Lung (tissue), 12 donors: Measurements from ENCODE around the gene COPZ2. TPM values are rescaled to one million over a fixed set of nuclear protein-coding genes. Genes with fewer than 3 reads are reported as not detected.

Experiments
- ATAC-seq: fragments of 200-7000 bp; cut with Tn5 transposase; one replicate; pipeline ENCODE4 v1.9.1; 2020; ENCODE audit warnings: moderate number of reproducible peaks; ENCODE audit not compliant: insufficient read depth, low FRiP score
- DNase-seq, 3 donors: peaks; one replicate each; pipeline ENCODE4 v3.0.0-alpha.2; 2013 to 2017
- H3K27ac ChIP-seq, 2 donors: one replicate each; pipeline ENCODE4 v1.5.1; 2013; ENCODE audit warnings: mild to moderate bottlenecking in 2 of 2, moderate library complexity in 2 of 2, control low read depth in 1 of 2, inconsistent platforms in 1 of 2, low read depth in 1 of 2, low read length in 1 of 2
- H3K27me3 ChIP-seq, 3 donors: one replicate each; pipeline ENCODE4 v1.5.1; 2013; ENCODE audit warnings: low read length in 2 of 3; ENCODE audit not compliant: control insufficient read depth in 3 of 3, insufficient read depth in 3 of 3
- H3K36me3 ChIP-seq, 4 donors: one replicate each; pipeline ENCODE4 v1.5.1; 2013; ENCODE audit warnings: low read length in 4 of 4, mild to moderate bottlenecking in 1 of 4, moderate library complexity in 1 of 4; ENCODE audit not compliant: control insufficient read depth in 4 of 4, insufficient read depth in 4 of 4
- H3K4me1 ChIP-seq, 5 donors: one replicate each; pipeline ENCODE4 v1.5.1; 2013; ENCODE audit warnings: low read length in 5 of 5, mild to moderate bottlenecking in 2 of 5, moderate library complexity in 1 of 5; ENCODE audit not compliant: control insufficient read depth in 5 of 5, insufficient read depth in 5 of 5
- H3K4me3 ChIP-seq: one replicate; pipeline ENCODE4 v1.5.1; 2013; ENCODE audit warnings: mild to moderate bottlenecking, control low read depth, moderate library complexity
- H3K9ac ChIP-seq, 2 donors: one replicate each; pipeline ENCODE4 v1.5.1; 2013; ENCODE audit warnings: low read length in 2 of 2, control low read depth in 1 of 2; ENCODE audit not compliant: insufficient read depth in 1 of 2
- H3K9me3 ChIP-seq, 4 donors: one replicate each; pipeline ENCODE4 v1.5.1; 2013; ENCODE audit warnings: low read length in 3 of 4, mild to moderate bottlenecking in 1 of 4, moderate library complexity in 1 of 4; ENCODE audit not compliant: control insufficient read depth in 4 of 4, insufficient read depth in 3 of 4
- WGBS, 2 donors: extraction: QIAGEN DNeasy Blood & Tissue Kit; methylation state at CpG; one replicate each; pipeline ENCODE4 v1.1.7; 2013; 5-methylcytosine and 5-hydroxymethylcytosine counted together
- polyA plus RNA-seq, 2 donors: library from polyadenylated mRNA; stranded (reverse); fragments of 200-250 nt; gene quantifications; one replicate each; pipeline ENCODE4 v1.2.1, GENCODE V29; 2013
- total RNA-seq, 2 donors: library from RNA; depleted of rRNA in 1 of 2; stranded (reverse); fragments of >200 nt in 1 of 2; gene quantifications; one replicate each; pipeline ENCODE4 v1.2.1, GENCODE V29; 2014 to 2021
- TF ChIP-seq, protein P1 (sequence below): IDR thresholded peaks from 2 replicates; pipeline ENCODE4 v1.5.1; 2012; ENCODE audit warnings: mild to moderate bottlenecking; ENCODE audit errors: control extremely low read depth, extremely low read depth
- donor health status: control.
- donor health status: control.
- donor health status: Bipolar disorder and iron deficiency.
- donor health status: healthy.
- donor health status: DM: yes; HTN: yes; CAD: no.

COPZ2 gene
- total and polyA plus RNA-seq, 4 donors = 6.2 to 25.5 (median 11.6) TPM

DNA sequence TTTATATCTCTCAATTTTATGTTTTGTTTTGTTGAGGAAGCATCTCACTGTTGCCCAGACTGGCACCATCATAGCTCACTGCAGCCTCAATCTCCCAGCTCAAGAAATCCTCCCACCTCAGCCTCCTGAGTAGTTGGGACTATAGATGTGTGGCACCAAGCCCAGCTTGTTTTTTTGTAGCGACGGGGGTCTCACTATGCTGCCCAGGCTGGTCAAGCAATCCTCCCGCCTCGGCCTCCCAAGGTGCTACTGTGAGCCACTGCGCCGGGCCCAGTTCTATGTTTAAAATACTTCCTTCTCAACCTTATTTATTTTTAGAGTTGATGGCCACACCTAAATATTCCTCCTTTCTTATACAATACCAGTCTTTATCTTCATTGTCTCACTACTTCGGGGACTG lies 8.7 kb upstream of the COPZ2 start:
- TF ChIP-seq, protein P1, sequence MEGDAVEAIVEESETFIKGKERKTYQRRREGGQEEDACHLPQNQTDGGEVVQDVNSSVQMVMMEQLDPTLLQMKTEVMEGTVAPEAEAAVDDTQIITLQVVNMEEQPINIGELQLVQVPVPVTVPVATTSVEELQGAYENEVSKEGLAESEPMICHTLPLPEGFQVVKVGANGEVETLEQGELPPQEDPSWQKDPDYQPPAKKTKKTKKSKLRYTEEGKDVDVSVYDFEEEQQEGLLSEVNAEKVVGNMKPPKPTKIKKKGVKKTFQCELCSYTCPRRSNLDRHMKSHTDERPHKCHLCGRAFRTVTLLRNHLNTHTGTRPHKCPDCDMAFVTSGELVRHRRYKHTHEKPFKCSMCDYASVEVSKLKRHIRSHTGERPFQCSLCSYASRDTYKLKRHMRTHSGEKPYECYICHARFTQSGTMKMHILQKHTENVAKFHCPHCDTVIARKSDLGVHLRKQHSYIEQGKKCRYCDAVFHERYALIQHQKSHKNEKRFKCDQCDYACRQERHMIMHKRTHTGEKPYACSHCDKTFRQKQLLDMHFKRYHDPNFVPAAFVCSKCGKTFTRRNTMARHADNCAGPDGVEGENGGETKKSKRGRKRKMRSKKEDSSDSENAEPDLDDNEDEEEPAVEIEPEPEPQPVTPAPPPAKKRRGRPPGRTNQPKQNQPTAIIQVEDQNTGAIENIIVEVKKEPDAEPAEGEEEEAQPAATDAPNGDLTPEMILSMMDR = no peak
- H3K27ac ChIP-seq = no peak overlapping the region
- H3K36me3 ChIP-seq = peaks cover 0 to 9% (median 3%) of the 10 kb centered on the region in 4 donors
- no peaks in the 10 kb centered on the region for H3K27me3 ChIP-seq
- DNase-seq (no peak), ATAC-seq (no peak)
- no peaks in the 10 kb centered on the region for H3K9me3 ChIP-seq
- no peak overlapping the region for H3K9ac ChIP-seq
- WGBS, 2 donors = 90% methylated on average over 7 of the region's 7 CpGs
- peaks cover 8 to 30% (median 15%) of the 10 kb centered on the region in 5 donors for H3K4me1 ChIP-seq
- no peak overlapping the region for H3K4me3 ChIP-seq

DNA sequence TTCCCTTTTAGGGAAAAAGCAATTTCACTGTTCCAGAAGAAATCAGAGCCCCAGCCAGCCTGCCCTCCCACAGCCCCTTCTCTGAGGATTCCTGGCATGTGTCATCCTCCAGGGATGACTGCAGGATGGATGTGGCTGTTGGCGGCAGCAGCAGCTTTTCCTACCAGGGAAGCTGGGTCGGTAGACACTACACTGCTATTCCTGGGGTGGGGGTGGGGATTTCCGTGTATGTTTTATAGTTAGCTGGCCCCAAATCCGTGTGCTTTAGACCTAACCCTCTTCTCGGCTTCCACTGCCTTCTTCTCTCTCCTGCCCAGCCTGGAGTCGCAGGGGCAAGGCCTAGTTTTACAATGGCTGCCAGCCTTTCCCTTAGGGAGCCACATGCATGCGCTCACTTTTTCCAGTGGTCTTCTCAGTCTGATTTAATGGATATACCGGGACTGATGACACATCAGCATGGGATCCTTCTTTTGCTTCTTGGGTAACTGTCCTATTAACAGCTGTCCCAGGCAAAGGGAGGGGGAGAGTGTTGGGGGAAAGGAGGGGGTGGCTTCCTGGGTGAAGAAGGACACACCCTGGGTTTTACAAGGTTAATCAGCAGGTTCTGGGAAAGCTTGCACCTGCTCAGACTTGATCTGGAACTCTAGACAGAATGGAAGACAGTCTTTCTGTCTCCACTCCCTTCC lies 7.9 kb upstream of the COPZ2 start:
- 66 to 82% methylated on average over 8 of the region's 8 CpGs for WGBS, 2 donors

DNA sequence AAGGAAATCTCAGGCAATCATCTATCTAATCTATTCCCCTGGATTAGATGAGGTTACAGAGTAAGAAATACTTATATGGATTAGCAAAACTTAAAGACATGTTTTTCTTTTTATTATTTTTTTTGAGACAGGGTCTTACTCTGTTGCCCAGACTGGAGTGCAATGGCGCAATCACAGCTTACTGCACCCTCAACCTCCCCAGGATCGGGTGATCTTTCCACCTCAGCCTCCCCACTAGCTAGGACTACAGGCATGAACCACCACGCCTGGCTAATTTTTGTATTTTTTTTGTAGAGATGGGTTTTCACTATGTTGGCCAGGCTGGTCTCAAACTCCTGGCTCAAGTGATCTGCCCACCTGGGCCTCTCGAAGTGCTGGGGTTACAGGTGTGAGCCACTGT lies 7.3 kb upstream of the COPZ2 start:
- no peaks in the 10 kb centered on the region for H3K9me3 ChIP-seq
- TF ChIP-seq, protein P1 = no peak
- H3K4me3 ChIP-seq = no peak overlapping the region
- no peak for ATAC-seq
- DNase-seq = no peak
- H3K9ac ChIP-seq = no peak overlapping the region
- WGBS, 2 donors = 85 to 93% methylated on average over 4 of the region's 4 CpGs
- H3K27me3 ChIP-seq = no peaks in the 10 kb centered on the region
- H3K4me1 ChIP-seq = peaks cover 6 to 21% (median 10%) of the 10 kb centered on the region in 5 donors
- H3K36me3 ChIP-seq = no peaks in the 10 kb centered on the region
- H3K27ac ChIP-seq = no peak overlapping the region

More for the DNA sequence above, 7.9 kb upstream of the COPZ2 start:
- Histone ChIP-seq H3K9me3 (no peaks in the 10 kb centered on the region), H3K9ac (no peak overlapping the region), H3K4me1 (peaks cover 6 to 23% (median 10%) of the 10 kb centered on the region in 5 donors), H3K27ac (no peak overlapping the region), H3K27me3 (no peaks in the 10 kb centered on the region), H3K4me3 (no peak overlapping the region), H3K36me3 (peaks cover 0 to under 1% (median 0%) of the 10 kb centered on the region in 4 donors)
- TF ChIP-seq, protein P1 = no peak
- DNase-seq (no peak), ATAC-seq (no peak)

DNA sequence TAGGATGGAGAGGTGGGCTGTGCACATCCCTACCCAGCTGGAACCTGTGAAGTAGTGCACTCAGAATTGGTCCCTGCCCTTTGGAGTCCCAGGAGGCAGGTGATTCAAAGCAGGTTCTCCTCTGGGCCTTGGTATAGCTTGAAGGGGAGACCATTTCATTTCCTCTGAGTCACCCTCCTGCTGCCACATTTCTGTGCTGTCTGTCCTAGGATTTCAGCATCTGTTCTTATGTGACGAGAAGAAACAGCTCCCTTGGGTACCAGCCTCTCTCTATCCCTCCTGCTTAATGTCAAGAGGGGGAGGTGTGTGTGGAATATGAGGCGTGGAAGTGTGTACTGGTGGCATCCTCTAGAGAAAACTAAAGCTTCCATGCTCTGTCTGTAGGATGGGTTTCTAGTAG lies 5.6 kb upstream of the COPZ2 start:
- no peak for ATAC-seq
- no peak overlapping the region for H3K27ac ChIP-seq
- WGBS, 2 donors = 79 to 94% methylated on average over 2 of the region's 2 CpGs
- no peaks in the 10 kb centered on the region for H3K9me3 ChIP-seq
- peaks cover 6 to 13% (median 8%) of the 10 kb centered on the region in 5 donors for H3K4me1 ChIP-seq
- no peaks in the 10 kb centered on the region for H3K36me3 ChIP-seq
- H3K9ac ChIP-seq = no peak overlapping the region
- TF ChIP-seq, protein P1 = no peak
- DNase-seq = no peak
- no peak overlapping the region for H3K4me3 ChIP-seq
- H3K27me3 ChIP-seq = peaks cover 0 to 9% (median 0%) of the 10 kb centered on the region in 3 donors
